CD4-positive, alpha-beta memory T cell (primary cell): ENCODE results near the gene ZC3H12C. TPM values are rescaled to one million over a fixed set of nuclear protein-coding genes. Genes with fewer than 3 reads are reported as not detected.

ENCODE experiments used
- CTCF ChIA-PET: fragments of 350-600 bp; sonication (Branson Sonifier 250); formaldehyde crosslinking; loops from one replicate; lab custom pipeline; 2021; ENCODE audit warnings: inconsistent platforms; ENCODE audit not compliant: partially characterized antibody; lab: Charles Lee
- POLR2A ChIA-PET: fragments of 350-600 bp; sonication (Branson Sonifier 250); formaldehyde crosslinking; loops from one replicate; lab custom pipeline; 2021; ENCODE audit not compliant: partially characterized antibody; lab: Charles Lee
- DNase-seq, 5 donors: peaks; one replicate each; pipeline versions ENCODE4 v3.0.0 to v3.0.0-alpha.2; 2020 to 2022; ENCODE audit warnings: mixed read lengths in 1 of 5
- H3K27ac ChIP-seq: one replicate; pipeline ENCODE4 v1.7.0; 2013; ENCODE audit warnings: low read depth, low read length
- H3K27me3 ChIP-seq: 2 replicates; pipeline ENCODE4 v1.7.0; 2013; ENCODE audit warnings: mild to moderate bottlenecking, low read length, moderate library complexity; ENCODE audit not compliant: insufficient read depth
- H3K36me3 ChIP-seq: 2 replicates; pipeline ENCODE4 v1.7.0; 2013; ENCODE audit warnings: mild to moderate bottlenecking, low read length, moderate library complexity; ENCODE audit not compliant: insufficient read depth
- H3K4me1 ChIP-seq: 2 replicates; pipeline ENCODE4 v1.7.0; 2013; ENCODE audit warnings: mild to moderate bottlenecking, low read length, moderate library complexity; ENCODE audit not compliant: insufficient read depth
- H3K4me3 ChIP-seq, 2 donors: one replicate each; pipeline ENCODE4 v1.7.0; 2013; ENCODE audit warnings: low read length in 2 of 2, mild to moderate bottlenecking in 1 of 2
- H3K9me3 ChIP-seq, 2 donors: one replicate each; pipeline ENCODE4 v1.7.0; 2013; ENCODE audit warnings: low read length in 2 of 2, control low read depth in 1 of 2; ENCODE audit not compliant: control insufficient read depth in 1 of 2
- H3K27ac Mint-ChIP-seq, 7 donors: one replicate each; pipeline ENCODE4 v1.8.0; 2020 to 2021; ENCODE audit warnings: mixed read lengths in 7 of 7, mild to moderate bottlenecking in 6 of 7, inconsistent platforms in 3 of 7, moderate library complexity in 3 of 7
- H3K27me3 Mint-ChIP-seq, 2 donors: one replicate each; pipeline ENCODE4 v1.8.0; 2020 to 2021; ENCODE audit warnings: mixed read lengths in 2 of 2
- H3K36me3 Mint-ChIP-seq, 2 donors: one replicate each; pipeline ENCODE4 v1.8.0; 2020 to 2021; ENCODE audit warnings: mixed read lengths in 2 of 2, inconsistent platforms in 1 of 2, mild to moderate bottlenecking in 1 of 2
- H3K4me1 Mint-ChIP-seq, 4 donors: one replicate each; pipeline ENCODE4 v1.8.0; 2020 to 2021; ENCODE audit warnings: mixed read lengths in 4 of 4, mild to moderate bottlenecking in 1 of 4
- H3K4me3 Mint-ChIP-seq, 8 donors: one replicate each; pipeline ENCODE4 v1.8.0; 2020 to 2021; ENCODE audit warnings: mixed read lengths in 8 of 8, mild to moderate bottlenecking in 7 of 8, moderate library complexity in 6 of 8, inconsistent platforms in 3 of 8
- H3K9me3 Mint-ChIP-seq, 8 donors: one replicate each; pipeline ENCODE4 v1.8.0; 2020 to 2021; ENCODE audit warnings: mixed read lengths in 8 of 8, mild to moderate bottlenecking in 5 of 8, inconsistent platforms in 3 of 8, moderate library complexity in 1 of 8
- intact Hi-C: fragments of 100-400 bp; cut with micrococcal nuclease; formaldehyde crosslinking; loops from one replicate; pipeline ENCODE4 v1.15.1; 2023
- polyA plus RNA-seq, 2 donors: library from polyadenylated mRNA; unstranded; fragments of 300-500 nt; fragmentation: Illumina TruSeq; gene quantifications; one replicate each; pipeline ENCODE4 v1.2.3, GENCODE V29; 2021
- total RNA-seq, 2 experiments: library from RNA; stranded (reverse); gene quantifications; one replicate each; pipeline ENCODE4 v1.2.3, GENCODE V29; 2021

Gene ZC3H12C
- total and polyA plus RNA-seq, 4 experiments from 2014 or later, result 0.17 TPM; not detected in 2

GRCh38 chr11:110093407-110094297, 460 bp downstream of the ZC3H12C start:
- H3K9me3 ChIP-seq, result no peaks in the 10 kb centered on the region
- POLR2A ChIA-PET, result no interaction called here
- H3K27ac Mint-ChIP-seq, result no peak overlapping the region
- peaks cover 5 to 18% (median 11%) of the 10 kb centered on the region in 4 donors for H3K4me1 Mint-ChIP-seq
- peaks cover 0 to 5% (median 0%) of the 10 kb centered on the region in 8 donors for H3K9me3 Mint-ChIP-seq
- peaks cover 33% of the 10 kb centered on the region for H3K27me3 ChIP-seq
- no peaks in the 10 kb centered on the region for H3K36me3 ChIP-seq
- intact Hi-C loops, result no loop called here
- CTCF ChIA-PET, result no interaction called here
- no peak for DNase-seq
- peaks cover 33 to 39% of the 10 kb centered on the region in 2 donors for H3K27me3 Mint-ChIP-seq
- H3K36me3 Mint-ChIP-seq, result no peaks in the 10 kb centered on the region
- peak overlapping the region; percentile 44 to 79 (median 56) for H3K4me3 Mint-ChIP-seq
- peak overlapping the region in 1 of 2 donors; percentile 38 for H3K4me3 ChIP-seq
- peaks cover 8% of the 10 kb centered on the region for H3K4me1 ChIP-seq
- no peak overlapping the region for H3K27ac ChIP-seq

DNA sequence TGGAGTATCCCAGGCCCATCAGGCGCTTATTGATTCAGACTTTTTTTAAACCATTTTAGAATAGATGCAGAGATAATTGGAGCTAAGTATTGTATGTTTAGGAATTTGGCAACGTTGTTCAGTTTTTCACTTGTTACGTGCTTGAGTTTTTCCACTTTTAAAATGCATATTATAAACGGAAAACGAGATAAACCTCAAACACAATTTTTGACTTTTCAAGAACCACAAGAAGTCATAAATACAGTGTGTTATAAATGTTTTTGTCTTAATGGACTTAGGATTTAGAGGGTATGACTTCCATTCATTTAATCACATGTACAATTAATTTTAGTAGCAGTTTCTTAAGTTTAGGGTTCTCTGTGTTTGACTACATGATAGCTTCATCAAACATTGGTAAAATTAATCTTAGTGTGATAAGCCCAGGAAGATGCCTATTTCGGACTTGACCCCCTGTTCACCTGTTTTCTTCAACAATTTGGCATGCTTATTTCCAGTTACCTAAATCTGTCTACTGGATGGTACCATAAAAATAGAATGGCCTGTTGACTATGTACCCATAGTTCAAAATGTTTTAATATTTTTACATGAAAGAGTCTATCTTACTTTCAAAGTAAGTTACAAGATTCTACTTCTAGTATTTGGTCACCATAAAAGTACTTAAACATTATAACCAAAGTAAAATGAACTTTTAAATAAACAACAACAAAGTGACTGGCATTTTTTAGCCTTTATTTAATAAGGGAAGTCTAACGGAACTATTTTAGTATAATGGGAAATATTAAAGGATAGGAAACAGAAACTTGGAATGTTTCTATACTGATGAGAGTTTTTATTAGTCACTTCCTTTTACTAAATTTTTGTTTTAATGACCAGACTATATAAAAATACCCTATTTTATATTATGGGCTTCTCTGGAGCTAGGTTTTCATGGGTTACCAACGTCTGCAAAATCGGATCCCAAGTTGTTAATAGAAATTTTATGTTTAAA, 1.4 kb downstream of the ZC3H12C start:
- Mint-ChIP-seq H3K4me3 (peak overlapping the region in 7 of 8 donors; percentile 44 to 79 (median 57)), H3K9me3 (peaks cover 0 to 5% (median 0%) of the 10 kb centered on the region in 8 donors), H3K27ac (no peak overlapping the region), H3K4me1 (peaks cover 5 to 18% (median 11%) of the 10 kb centered on the region in 4 donors), H3K27me3 (peaks cover 33 to 38% of the 10 kb centered on the region in 2 donors), H3K36me3 (no peaks in the 10 kb centered on the region)
- Histone ChIP-seq H3K4me1 (peaks cover 8% of the 10 kb centered on the region), H3K27me3 (peaks cover 33% of the 10 kb centered on the region), H3K4me3 (no peak overlapping the region), H3K27ac (no peak overlapping the region), H3K36me3 (no peaks in the 10 kb centered on the region), H3K9me3 (no peaks in the 10 kb centered on the region)
- DNase-seq, result no peak
- intact Hi-C loops, result no loop called here
- POLR2A ChIA-PET, result no interaction called here
- CTCF ChIA-PET, result no interaction called here

DNA sequence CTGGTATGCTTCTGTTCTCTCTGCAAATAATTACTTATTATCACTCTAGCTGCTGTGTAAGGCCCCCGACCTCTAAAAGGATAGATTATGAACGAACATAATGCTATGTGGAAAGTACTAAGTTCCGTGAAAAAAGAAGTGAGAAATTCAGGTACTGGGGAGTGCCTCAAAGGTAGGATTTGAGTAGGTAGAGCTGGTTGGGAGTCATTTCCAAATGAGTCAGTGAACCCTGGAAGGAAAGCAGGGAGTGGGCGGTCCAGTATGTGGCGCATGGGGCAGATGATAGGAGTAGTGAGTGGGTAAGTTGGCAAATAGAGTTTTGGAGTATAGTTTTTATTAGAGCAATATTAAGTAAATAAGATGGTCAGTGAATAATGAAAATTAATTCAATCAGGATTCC, 2.4 kb downstream of the ZC3H12C start:
- peaks cover 8% of the 10 kb centered on the region for H3K4me1 ChIP-seq
- no peak for DNase-seq
- no peak overlapping the region for H3K4me3 Mint-ChIP-seq
- peaks cover 0 to 5% (median 0%) of the 10 kb centered on the region in 8 donors for H3K9me3 Mint-ChIP-seq
- no peak overlapping the region for H3K27ac Mint-ChIP-seq
- H3K27me3 ChIP-seq, result peaks cover 33% of the 10 kb centered on the region
- ChIA-PET POLR2A (no interaction called here), CTCF (no interaction called here)
- no peaks in the 10 kb centered on the region for H3K36me3 ChIP-seq
- intact Hi-C loops, result no loop called here
- no peak overlapping the region for H3K27ac ChIP-seq
- H3K27me3 Mint-ChIP-seq, result peaks cover 35 to 38% of the 10 kb centered on the region in 2 donors
- peaks cover 5 to 18% (median 11%) of the 10 kb centered on the region in 4 donors for H3K4me1 Mint-ChIP-seq
- no peaks in the 10 kb centered on the region for H3K36me3 Mint-ChIP-seq
- H3K9me3 ChIP-seq, result no peaks in the 10 kb centered on the region
- H3K4me3 ChIP-seq, result no peak overlapping the region

- Mint-ChIP-seq H3K4me3 (no peak overlapping the region), H3K27ac (no peak overlapping the region), H3K4me1 (peaks cover 5 to 18% (median 10%) of the 10 kb centered on the region in 4 donors), H3K36me3 (no peaks in the 10 kb centered on the region), H3K27me3 (peaks cover 33 to 36% of the 10 kb centered on the region in 2 donors), H3K9me3 (peaks cover 0 to 5% (median 0%) of the 10 kb centered on the region in 8 donors)
- POLR2A ChIA-PET, result interaction anchor here (0.6 kb wide), 1 partner anchor 802 kb away, joined by 3 read pairs; no protein-coding TSS in a partner anchor
- H3K27ac ChIP-seq, result no peak overlapping the region
- H3K27me3 ChIP-seq, result peaks cover 31% of the 10 kb centered on the region
- intact Hi-C loops, result no loop called here
- H3K4me3 ChIP-seq, result no peak overlapping the region
- H3K36me3 ChIP-seq, result no peaks in the 10 kb centered on the region
- DNase-seq, result no peak
- H3K4me1 ChIP-seq, result peaks cover 8% of the 10 kb centered on the region
- CTCF ChIA-PET, result no interaction called here
- no peaks in the 10 kb centered on the region for H3K9me3 ChIP-seq
Measured at GRCh38 chr11:110096496-110096895, 3.3 kb downstream of the ZC3H12C start.

GRCh38 chr11:110097459-110098012, 4.3 kb downstream of the ZC3H12C start:
- H3K4me3 Mint-ChIP-seq, result no peak overlapping the region

GRCh38 chr11:110098645-110099044, 5.5 kb downstream of the ZC3H12C start:
- ChIA-PET CTCF (no interaction called here), POLR2A (no interaction called here)
- Histone ChIP-seq H3K27me3 (peaks cover 21% of the 10 kb centered on the region), H3K4me3 (no peak overlapping the region), H3K27ac (no peak overlapping the region), H3K4me1 (peaks cover 6% of the 10 kb centered on the region), H3K9me3 (no peaks in the 10 kb centered on the region), H3K36me3 (no peaks in the 10 kb centered on the region)
- no peaks in the 10 kb centered on the region for H3K36me3 Mint-ChIP-seq
- no peak for DNase-seq
- peaks cover 23 to 28% of the 10 kb centered on the region in 2 donors for H3K27me3 Mint-ChIP-seq
- peaks cover 0 to 5% (median 0%) of the 10 kb centered on the region in 8 donors for H3K9me3 Mint-ChIP-seq
- H3K4me1 Mint-ChIP-seq, result peaks cover 4 to 6% (median 5%) of the 10 kb centered on the region in 4 donors
- intact Hi-C loops, result no loop called here
- no peak overlapping the region for H3K27ac Mint-ChIP-seq
- H3K4me3 Mint-ChIP-seq, result no peak overlapping the region

More at GRCh38 chr11:110097459-110098012, 4.3 kb downstream of the ZC3H12C start:
- Histone ChIP-seq H3K9me3 (no peaks in the 10 kb centered on the region), H3K27ac (no peak overlapping the region), H3K27me3 (peaks cover 22% of the 10 kb centered on the region), H3K36me3 (no peaks in the 10 kb centered on the region), H3K4me1 (peaks cover 8% of the 10 kb centered on the region), H3K4me3 (no peak overlapping the region)
- POLR2A ChIA-PET, result no interaction called here
- CTCF ChIA-PET, result no interaction called here
- Mint-ChIP-seq H3K27me3 (peaks cover 24 to 28% of the 10 kb centered on the region in 2 donors), H3K36me3 (no peaks in the 10 kb centered on the region), H3K27ac (no peak overlapping the region), H3K4me1 (peaks cover 4 to 8% (median 5%) of the 10 kb centered on the region in 4 donors), H3K9me3 (peaks cover 0 to 5% (median 0%) of the 10 kb centered on the region in 8 donors)
- no peak for DNase-seq
- intact Hi-C loops, result no loop called here
